Activated CD4-positive, alpha-beta T cell treated with anti-CD3 and anti-CD28 coated beads, Interleukin-2, amount 50 U/mL, for 24 hours (primary cell): Measurements from ENCODE around the gene ACAT2.
"Not testable (repeated sequence)": the region's sequence is repeated elsewhere in the genome, so short reads cannot be mapped to it uniquely, and the experiment has no call there.

Experiments used
- DNase-seq, 2 donors: peaks; one replicate each; pipeline ENCODE4 v3.0.0-alpha.2; 2020; ENCODE audit warnings: low read depth in 1 of 2, low spot score in 1 of 2

Gene ACAT2

DNA sequence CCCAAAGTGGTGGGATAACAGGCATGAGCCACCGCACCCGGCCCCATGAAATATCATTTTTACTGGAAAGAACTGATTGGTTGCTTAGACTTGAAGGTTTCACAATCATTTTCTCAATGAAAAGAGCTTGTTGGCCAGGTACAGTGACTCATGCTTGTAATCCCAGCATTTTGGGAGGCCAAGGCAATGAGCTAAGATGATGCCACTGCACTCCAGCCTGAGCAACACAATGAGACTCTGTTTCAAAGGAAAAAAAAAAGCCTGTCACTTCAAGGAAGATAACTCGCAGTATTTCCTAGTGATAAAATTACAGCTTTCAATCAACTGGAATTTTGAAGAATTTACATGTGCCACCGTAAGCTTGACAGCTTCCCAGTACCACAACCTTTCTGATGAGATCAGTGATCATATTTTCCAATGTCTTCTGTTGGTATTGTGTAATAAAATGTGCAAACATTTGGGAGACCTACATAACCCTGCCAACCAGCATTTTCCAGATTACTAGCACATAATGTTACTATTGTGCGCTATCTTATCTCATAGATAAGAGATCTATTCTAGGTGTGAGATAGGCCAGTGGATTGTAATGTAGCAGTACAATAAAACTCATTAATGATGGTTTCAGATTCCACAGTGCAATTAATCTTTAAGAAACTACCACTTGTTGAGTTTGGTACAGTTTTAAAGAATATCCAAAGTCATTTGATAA, 45.5 kb downstream of the ACAT2 start:
- DNase-seq: no peak

DNA sequence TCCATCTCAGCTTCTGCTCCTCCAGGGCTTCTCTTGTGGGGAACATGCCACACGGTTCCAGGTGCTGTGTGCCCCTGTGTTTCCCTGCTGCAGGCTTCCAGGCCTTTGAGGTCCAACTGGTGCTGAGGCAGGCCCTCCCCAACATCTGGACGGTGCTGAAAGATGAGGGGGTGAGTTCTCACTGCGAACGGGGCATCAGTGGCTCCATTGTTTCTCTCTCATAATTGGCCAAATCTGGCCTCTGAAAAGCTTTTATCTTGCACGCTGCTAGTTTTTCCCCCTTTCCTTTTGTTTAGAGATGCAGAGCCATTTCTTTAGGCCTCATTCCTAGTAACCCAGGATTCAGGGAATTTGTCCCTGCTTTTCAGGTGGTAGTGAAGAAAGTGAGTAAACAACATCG, 46.8 kb downstream of the ACAT2 start:
- no peak for DNase-seq

DNA sequence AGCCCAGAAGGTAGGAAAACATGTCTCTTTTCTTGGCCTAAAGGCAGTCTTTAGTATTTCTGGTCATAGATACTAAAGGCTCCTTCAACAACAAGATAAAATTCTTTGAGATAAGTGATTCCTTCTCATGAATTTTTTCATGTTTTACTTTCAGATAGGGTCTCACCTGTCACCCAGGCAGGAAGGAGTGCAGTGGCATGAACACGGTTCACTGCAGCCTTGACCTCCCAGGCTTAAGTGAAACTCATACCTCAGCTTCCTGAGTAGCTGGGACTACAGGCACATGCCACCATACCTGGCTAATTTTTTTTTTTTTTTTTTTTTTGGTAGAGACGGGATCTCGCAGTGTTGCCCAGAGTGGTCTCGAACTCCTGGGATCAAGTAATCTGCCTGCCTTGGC, 47.3 kb downstream of the ACAT2 start:
- DNase-seq: no peak

DNA sequence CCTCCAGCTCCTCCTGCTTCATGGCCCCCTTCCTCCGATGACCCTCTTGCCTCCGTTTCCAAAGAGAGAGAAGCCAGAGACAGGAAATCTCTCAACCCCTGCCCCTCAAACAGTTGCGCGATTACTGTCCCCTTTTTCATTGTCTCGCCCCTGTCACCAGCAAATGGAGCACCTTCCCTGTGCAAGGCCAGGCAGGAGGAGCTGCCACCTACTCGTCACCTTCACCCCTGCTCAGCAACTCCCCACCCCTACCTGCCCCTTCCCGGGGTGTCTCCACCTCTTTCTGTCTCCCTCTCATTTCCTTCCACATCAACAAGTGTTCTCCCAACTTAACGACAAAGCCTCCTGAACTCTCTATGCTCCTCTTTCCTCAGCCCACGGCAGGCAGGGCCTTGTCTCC, 51.9 kb downstream of the ACAT2 start:
- DNase-seq: no peak

DNA sequence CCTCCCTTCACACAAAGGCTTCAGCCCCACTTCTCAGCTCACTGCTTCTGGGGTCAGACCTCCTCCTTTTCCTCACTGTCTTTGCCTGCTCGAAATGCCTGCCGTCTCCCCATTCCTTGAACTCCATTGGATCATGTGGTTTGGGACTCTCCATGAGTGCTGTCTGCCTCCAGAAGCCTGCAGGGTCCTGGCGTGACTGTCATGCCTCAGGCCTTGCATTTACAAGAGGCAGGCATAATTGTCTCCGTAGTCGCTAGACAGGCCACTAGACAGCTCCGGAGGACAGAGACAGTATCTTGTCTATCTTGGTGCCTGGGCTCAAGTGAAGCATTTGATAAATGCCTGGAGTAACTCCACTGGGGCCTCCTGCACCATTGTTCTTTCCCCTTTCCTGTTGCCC, 53.6 kb downstream of the ACAT2 start:
- DNase-seq: no peak

DNA sequence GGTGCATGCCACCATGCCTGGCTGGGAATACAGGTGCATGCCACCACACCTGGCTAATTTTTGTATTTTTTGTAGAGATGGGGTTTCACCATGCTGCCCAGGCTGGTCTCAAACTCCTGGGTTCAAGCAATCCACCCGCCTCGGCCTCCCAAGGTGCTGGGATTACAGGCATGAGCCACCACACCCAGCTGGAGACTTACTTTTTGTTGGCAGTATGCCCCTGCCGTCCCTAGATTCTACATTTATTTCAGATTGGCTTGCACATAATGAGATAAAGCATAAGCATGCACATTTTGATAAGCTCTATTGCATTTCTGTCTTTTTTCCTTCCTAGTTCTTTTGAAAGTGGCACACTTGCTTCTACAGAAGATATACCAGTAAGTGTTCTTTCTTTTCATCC, 54.9 kb downstream of the ACAT2 start:
- DNase-seq: not testable (repeated sequence)

DNA sequence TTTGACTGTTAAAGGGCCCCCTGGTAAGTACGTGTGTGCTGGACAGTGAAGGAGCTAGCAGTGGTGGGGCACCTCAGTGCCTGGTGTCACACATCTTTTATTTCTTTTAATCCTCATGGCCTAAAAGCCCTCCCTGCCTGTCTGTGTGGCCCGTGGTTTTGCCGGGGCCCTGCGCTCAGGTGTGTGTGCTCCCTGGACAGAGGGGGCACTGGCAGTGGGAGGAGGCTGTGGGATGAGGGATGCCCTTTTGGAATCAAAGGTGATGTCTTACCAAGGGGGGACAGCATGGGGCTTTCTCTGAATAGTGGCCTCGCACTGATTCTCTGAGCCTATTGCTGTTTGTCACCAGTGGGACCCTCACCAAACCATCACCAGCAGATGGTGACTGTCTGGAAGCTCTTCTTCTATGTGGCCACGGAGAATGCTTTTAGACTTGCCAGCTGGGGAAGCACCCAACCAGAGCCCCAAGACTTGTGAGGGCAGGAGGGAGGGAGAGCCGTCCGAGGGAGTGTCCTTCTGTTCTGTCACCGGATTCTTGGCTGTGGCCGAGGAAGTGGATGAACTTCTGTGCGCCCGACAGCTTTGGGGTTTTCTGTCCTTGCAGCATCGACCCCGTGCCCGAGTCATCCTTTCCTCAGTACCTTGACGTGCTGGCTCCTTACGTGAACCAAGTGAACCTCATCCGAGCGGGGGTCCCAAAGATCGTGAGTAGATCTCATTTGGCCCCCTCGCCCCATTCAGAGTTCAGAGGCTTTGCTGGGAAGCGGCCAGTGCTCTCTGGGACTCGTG, 56.3 kb downstream of the ACAT2 start:
- no peak for DNase-seq

DNA sequence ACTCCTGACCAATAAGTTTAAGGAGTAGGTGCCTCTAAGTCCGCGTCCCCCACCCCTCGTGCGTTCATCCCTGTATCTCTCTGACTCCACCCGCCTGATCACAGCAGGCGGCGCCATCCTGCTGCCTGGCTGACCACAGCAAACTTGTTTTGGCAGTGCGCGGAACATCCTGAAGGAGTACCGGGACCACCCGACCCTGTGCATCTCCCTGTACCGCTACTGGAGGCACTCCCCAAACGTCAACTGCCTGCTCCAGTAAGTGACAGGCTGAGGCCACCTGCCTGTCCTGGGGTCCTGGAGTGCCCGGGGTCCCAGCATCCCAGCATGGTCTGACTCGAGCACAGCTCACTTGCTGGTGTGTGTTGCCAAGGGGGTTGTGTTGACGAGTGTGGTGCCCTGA, 57.3 kb downstream of the ACAT2 start:
- DNase-seq: no peak

DNA sequence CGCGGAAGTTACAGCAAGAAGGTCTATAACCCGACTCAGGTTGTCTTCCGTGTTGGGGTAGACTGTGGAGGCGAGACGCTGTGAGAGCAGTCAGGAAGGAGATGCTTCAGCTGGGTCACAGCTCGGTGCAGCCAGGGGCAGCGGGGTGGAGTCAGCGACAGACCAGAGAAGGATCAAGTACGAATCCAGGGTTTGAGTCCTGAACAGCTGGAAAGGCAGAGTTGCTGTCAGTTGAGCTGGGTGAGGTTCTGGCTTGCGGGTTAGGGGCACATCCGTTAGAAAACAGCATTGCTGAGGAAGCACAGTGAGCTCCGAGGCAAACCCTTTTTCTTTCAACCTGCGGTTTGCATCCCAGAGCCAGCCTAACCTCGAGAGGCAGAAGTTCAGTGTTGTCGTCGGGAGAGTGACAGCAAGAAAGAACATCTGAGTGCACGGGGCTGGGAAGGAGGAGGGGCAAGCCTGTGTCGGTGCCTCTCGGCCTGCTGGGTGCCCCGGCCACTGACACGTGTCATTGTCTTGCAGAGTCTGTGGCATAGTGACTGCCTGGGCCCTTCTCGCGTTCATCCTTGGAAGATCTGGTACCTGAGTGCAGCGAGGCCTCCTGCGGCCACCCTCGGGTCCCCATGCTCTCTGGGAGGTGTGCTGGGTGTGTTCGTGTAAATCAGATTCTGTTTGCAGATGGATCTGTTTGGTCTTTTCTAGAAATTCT, 58.2 kb downstream of the ACAT2 start:
- peak in 1 of 2 donors; percentile 9 for DNase-seq

DNA sequence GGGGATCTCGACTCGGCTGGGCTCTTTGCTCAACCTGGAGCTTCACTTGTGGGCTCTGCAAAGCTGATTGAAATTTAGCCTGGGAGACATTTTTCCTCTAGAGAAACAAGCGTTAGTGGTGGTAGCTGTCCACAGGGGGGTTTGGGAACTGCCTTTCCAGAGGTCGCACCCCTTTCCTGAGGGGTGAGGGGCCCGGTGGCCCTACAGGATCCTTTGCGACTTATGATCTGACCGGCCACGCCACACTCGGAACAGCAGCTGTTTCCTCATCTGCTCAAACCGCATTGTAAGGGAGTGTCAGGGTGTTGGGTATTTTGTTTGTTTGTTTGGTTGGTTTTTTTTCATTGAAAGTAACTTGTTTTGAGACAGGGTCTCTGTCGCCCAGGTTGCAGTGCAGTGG, 59.3 kb downstream of the ACAT2 start:
- no peak for DNase-seq

DNA sequence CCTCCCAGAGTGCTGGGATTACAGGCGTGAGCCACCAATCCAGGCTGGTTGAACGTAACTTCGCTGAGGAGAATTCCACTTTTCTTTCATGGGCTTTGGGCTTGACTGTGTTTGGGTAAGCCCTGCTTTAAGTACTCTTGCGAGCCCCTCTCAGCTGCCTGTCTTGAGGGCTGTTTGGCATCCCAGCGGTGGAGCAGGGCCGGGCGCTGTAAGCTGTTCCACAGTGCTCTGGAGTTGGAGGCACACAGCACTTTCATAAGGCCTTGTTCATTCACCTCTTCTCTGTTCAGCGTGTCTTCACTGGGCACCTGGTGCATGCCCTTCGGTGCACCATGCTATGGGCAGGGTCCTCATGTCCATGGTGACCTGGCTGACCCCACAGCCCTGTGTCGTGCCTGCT, 59.9 kb downstream of the ACAT2 start:
- no peak for DNase-seq

DNA sequence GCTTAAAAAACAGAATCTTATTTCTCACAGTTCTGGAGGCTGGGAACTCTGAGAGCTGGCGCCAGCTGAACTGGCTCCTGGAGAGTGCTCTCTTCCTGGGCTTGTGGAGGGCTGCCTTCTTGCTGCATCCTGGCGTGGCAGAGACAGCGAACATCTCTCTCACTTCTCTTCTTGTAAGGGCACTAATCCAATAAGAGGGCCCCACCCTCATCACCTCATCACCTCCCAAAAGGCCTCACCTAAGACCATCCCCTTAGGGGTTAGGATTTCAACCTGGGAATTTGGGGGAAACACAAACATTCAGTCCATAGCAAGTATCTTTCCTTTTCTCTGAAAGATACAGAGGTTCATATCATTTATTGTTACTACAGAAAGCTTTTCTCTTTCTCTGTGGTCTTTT, 62.1 kb downstream of the ACAT2 start:
- DNase-seq: no peak

DNA sequence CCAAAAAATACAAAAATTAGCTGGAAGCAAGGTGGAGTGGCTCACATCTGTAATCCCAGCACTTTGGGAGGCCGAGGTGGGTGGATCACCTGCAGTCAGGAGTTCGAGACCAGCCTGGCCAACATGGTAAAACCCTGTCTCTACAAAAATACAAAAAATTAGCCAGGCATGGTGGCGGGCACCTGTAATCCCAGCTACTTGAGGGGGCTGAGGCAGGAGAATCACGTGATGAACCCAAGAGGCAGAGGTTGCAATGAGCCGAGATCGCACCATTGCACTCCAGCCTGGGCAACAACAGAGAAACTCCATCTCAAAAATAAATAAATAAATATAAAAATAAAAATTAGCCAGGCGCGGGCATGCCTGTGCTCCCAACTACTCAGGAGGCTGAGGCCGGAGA, 62.8 kb downstream of the ACAT2 start:
- DNase-seq: not testable (repeated sequence)

DNA sequence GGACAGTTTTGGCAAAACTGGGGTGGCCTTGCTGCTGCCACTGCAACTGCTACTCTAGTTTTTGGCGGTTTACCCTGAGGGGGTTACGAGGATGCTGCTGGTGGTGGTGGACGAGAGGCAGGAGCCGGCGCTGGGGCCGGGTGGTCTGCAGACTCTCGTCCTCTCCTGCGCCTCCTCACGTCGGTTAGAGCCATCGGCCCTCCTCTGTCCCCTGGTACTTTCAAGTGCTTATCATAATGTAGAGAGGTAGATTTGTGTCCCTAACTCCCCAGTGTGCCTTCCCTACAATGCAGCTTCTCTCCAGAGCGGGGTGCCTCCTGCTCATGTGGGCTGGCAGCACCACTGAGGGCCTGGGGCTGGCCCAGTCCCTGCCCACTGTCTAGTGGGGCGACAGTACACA, 64.2 kb downstream of the ACAT2 start:
- no peak for DNase-seq

DNA sequence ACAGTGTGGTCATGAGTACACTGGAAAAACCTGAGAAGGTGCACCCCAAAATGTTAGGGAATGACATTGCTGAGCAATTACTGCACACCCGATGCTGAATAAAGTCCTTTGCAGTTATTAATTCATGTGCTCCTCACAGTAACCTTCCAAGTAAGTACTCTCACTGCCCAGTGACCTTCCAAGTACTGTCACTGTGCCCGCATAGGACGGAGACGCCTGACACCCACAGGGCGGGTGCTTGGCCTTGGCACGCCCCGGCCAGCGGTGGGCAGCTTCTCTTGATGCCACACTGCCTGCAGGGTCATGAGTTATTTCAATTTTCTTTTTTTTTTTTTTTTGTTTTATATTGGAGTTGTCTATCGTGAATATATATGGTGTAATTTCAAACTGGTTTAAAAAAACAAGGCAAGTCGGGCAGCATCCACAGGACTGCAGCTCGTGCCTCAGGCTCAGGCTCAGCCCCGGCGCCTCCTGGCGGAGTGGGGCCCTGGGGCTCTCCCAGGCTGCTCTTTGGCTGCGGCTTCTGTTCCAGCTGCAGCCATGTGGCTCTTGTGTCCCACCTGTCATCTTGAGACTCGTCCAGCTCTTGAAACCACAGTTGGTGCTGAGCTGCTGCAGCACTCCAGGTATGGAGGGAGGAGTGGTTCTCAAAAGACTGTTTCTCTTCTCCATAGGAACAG, 65.3 kb downstream of the ACAT2 start:
- no peak for DNase-seq

DNA sequence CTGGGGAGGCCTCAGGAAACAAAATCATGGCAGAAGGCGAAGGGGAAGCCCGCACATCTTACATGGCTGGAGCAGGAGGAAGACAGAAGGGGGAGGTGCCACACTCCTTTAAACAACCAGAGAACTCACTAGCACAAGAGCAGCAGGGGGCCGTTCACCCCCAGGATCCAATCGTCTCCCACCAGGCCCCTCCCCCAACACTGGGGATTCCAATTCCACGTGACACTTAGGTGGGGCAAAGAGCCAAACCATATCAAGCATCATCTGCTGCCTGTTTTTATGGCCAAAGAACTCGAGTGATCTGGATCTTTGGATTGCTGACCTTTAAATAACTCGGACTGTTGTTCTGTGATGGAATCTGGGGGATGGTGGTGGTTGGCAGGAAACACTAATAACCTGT, 66.2 kb downstream of the ACAT2 start:
- DNase-seq: no peak
